T-helper 2 cell treated with Interferon-gamma antibody and Interleukin-4, amounts not matched to agents 5 μg/mL and 100 μg/mL, for 36 hours (primary cell): Measurements from ENCODE around the gene RAB35.

ENCODE experiments used
- DNase-seq: peaks from one replicate; pipeline ENCODE4 v3.0.0; 2021; ENCODE audit warnings: low spot score
- H3K27ac Mint-ChIP-seq: one replicate; pipeline ENCODE4 v1.8.0; 2021; ENCODE audit warnings: mild to moderate bottlenecking, mixed read lengths
- H3K27me3 Mint-ChIP-seq: one replicate; pipeline ENCODE4 v1.8.0; 2021; ENCODE audit warnings: low read depth, mixed read lengths
- H3K36me3 Mint-ChIP-seq: one replicate; pipeline ENCODE4 v1.8.0; 2021; ENCODE audit warnings: low read depth, mixed read lengths
- H3K4me1 Mint-ChIP-seq: one replicate; pipeline ENCODE4 v1.8.0; 2021; ENCODE audit warnings: low read depth, mixed read lengths
- H3K4me3 Mint-ChIP-seq: one replicate; pipeline ENCODE4 v1.8.0; 2022; ENCODE audit warnings: mild to moderate bottlenecking, moderate library complexity, mixed read lengths
- H3K9me3 Mint-ChIP-seq: one replicate; pipeline ENCODE4 v1.8.0; 2021; ENCODE audit warnings: mixed read lengths

The RAB35 gene

DNA sequence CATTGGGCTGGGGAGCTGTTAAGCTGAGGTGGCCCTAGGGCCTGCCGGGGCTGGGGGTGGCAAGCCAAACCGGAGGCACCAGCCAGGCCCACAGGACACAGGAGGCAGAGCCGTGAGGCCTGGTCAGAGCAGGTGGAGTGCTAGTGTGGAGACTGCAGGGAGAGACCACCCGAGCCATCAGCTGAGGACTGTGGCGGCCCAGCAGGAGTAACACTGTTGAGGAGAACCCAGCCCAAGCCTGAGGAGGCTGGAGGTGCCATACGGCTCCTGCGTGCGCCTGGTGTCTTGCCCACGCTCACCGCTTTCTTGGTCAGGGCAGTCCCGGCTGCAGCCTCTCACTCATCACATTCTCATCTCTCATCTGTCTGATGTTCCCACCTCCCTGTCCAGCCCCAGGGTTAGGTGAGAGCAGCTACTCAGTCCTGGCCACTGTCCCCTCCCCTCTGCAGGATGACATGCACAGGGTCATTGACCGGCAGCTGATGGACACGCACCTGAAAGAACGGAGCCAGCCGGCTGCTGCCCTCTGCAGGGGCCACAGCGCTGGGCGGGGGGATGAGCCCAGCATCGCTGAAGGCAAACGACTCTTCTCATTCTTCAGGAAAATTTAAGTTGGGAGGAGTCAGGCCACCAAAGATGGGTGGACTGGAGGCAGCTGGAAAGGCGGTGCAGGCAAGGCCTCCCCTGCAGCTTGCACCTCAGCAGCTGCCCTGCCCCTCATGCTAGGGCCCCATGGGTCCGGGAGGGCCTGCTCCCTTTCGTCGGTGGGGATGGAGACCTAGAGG is 23.8 kb downstream of the RAB35 start:
- Mint-ChIP-seq H3K4me1 (peaks cover under 1% of the 10 kb centered on the region), H3K27me3 (no peaks in the 10 kb centered on the region), H3K4me3 (no peak overlapping the region), H3K9me3 (no peaks in the 10 kb centered on the region), H3K27ac (no peak overlapping the region), H3K36me3 (peaks cover 36% of the 10 kb centered on the region)
- DNase-seq, result no peak

DNA sequence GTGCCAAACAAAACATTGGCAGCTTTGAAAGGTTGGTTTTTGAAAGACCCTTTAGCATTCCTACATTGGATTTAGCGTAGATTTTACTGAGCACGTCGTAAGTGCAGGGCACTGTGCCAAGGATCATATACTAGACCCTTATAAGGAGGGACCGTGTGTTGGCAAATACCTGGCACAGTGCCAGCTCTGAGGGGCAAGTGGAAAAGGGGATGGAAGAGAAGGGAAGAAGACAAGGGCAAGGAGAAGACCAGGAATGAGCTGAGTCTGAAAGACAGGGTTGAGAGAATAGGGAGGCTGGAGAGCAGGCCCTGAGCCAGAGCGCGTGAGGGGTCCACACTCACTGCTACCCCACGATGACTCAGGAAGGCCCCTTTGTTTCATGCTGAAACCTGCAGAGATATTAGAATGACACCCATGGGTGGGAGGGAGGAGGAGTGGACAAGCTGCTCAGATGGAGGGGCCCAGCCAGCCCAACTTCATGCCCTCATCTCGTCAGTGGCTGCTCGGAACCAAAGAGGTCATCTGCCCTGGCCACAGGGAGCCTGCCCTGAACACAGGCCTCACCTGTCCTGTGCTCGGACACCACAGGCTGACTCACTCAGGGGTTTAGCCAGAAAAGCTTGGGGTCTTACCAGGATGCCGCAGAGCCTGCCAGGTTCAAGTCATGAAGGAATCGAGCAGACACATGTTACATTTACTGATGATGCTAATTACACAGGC is 25.0 kb downstream of the RAB35 start:
- Mint-ChIP-seq H3K36me3 (peaks cover 32% of the 10 kb centered on the region), H3K27ac (no peak overlapping the region), H3K4me1 (peaks cover 10% of the 10 kb centered on the region), H3K9me3 (no peaks in the 10 kb centered on the region), H3K27me3 (no peaks in the 10 kb centered on the region), H3K4me3 (no peak overlapping the region)
- no peak for DNase-seq

DNA sequence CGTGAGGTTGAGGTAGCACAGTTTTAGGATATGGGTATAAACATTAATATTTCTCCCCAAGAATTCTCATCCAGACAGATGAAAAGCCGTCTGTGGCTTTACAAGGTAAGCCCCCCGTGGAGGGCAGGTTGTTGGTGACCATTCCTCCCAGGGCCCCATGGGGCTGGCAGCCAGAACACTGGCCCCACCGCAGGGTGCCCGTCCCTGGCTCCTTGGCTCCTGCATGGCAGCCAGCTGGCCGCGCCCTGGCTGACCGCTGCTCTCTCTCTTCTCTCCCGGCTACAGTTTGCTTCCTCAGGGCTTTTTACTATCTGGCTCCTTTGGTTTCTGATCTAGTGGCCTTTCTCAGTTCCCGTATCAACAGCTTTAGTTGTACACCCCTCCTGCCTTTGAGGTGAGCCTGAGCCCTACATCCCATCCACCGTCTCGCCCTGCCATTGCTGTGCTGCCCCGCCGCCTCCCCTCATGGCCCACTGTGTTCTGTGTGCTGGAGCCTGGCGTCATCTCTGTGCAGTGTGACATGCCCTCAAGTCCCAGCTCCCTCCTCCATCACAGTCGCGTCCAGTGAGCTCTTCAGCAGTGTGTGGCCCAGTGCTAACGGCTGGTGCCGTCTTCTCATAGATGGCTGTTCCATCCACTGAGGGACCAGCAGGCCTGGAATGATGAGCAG is 25.8 kb downstream of the RAB35 start:
- no peak overlapping the region for H3K4me3 Mint-ChIP-seq
- no peaks in the 10 kb centered on the region for H3K27me3 Mint-ChIP-seq
- peaks cover 28% of the 10 kb centered on the region for H3K36me3 Mint-ChIP-seq
- peak overlapping the region; percentile 21 for H3K27ac Mint-ChIP-seq
- no peaks in the 10 kb centered on the region for H3K9me3 Mint-ChIP-seq
- peaks cover 16% of the 10 kb centered on the region for H3K4me1 Mint-ChIP-seq
- DNase-seq, result no peak

DNA sequence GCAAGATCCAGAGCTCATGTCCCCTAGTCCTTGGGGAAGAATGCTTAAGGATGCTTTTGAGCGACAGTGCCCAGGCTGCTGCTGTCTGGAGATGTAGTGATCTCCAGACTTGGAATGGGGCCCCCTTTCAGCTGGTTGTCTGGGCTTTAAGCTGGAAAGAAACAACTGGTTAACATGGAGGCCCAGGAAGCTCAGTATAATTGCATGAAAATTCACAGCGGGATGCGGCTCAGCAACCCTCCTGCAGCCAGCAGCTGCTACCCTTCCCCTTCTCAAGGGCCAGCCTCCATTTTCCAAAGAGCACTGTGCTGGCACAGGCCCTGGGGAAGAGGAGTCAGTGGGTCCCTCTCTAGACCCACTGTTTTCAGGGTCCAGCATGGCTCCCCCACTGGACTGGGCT is 26.3 kb downstream of the RAB35 start:
- H3K27ac Mint-ChIP-seq, result no peak overlapping the region
- no peak for DNase-seq
- no peaks in the 10 kb centered on the region for H3K9me3 Mint-ChIP-seq
- H3K27me3 Mint-ChIP-seq, result no peaks in the 10 kb centered on the region
- H3K4me3 Mint-ChIP-seq, result no peak overlapping the region
- H3K4me1 Mint-ChIP-seq, result peaks cover 21% of the 10 kb centered on the region
- H3K36me3 Mint-ChIP-seq, result peaks cover 31% of the 10 kb centered on the region

DNA sequence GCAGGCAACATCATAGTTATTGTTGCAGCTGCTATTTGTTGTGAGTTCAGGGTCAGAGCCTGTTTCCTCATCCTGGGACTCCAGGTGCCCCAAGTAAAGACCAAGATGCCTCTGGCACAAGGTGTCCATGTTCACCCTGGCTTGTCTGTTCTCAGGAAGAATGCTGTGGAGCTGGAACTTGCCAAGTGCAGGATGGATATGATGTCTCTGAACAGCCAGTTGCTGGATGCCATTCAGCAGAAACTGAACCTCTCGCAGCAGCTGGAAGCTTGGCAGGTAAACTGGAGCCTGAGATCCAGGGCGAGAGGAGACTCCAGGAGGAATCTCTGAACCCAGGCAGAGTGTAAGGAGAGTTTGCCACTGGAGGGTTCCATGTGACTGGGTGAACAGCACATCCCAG is 26.8 kb downstream of the RAB35 start:
- H3K36me3 Mint-ChIP-seq, result peaks cover 32% of the 10 kb centered on the region
- H3K4me1 Mint-ChIP-seq, result peaks cover 25% of the 10 kb centered on the region
- no peak for DNase-seq
- H3K4me3 Mint-ChIP-seq, result no peak overlapping the region
- no peaks in the 10 kb centered on the region for H3K27me3 Mint-ChIP-seq
- no peaks in the 10 kb centered on the region for H3K9me3 Mint-ChIP-seq
- H3K27ac Mint-ChIP-seq, result no peak overlapping the region

DNA sequence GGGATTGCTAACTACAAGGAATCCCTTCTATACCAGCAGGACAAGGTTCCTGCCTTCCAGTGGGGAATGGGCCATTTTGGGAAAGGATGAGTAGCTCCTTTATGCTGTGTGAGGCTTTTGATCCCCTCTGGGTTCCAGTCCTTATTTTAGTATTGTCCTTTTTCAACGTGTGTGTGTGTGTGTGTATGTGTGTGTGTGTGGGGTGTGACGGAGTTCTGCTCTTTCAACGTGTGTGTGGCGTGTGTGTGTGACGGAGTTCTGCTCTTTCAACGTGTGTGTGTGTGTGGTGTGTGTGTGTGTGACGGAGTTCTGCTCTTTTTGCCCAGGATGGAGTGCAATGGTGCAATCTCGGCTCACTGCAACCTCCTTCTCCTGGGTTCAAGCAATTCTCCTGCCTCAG is 27.4 kb downstream of the RAB35 start:
- Mint-ChIP-seq H3K4me1 (peaks cover 27% of the 10 kb centered on the region), H3K4me3 (no peak overlapping the region), H3K27me3 (no peaks in the 10 kb centered on the region), H3K27ac (no peak overlapping the region), H3K36me3 (peaks cover 34% of the 10 kb centered on the region), H3K9me3 (no peaks in the 10 kb centered on the region)
- DNase-seq, result no peak

DNA sequence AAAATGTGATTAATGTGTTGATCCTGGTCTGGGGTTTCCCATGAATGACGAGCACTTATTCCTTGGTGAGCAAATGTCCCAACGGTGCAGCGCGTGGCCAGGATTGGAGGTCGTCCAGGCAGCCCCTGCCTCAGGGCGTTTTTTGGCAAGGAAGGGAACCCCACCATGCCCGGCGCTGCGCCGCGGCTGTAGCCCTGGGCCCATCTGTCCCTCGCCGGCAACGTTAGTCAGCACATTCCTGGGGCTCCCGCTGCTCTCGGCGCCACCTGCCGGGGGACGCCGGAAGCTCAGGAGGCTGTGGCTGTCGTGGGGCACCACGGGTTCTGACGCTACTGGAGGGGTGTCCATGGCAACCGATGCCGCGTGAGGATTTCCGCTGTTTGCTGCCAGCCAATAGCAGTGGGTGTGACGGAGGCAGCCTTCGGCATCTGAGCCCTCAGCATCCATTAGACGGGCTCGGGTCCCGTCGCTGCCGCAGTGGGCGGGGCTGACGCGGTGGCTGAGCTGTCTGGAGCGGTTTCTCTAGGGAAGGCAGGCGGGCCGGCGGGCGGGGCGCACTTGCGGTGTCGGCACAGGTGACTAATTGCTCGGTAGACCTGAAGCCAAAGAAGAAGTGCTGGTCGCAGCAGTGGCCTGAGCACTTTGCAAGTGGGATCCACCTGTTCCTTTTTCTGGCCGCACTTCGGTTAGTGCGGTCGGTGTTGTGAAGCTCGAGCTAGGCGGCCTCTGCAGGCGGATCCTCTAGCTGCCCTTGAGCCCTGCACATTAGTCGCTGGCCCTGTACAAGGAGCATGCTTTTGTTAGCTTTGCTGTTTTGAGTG is 29.5 kb downstream of the RAB35 start:
- H3K36me3 Mint-ChIP-seq, result peaks cover 28% of the 10 kb centered on the region
- H3K9me3 Mint-ChIP-seq, result no peaks in the 10 kb centered on the region
- H3K27ac Mint-ChIP-seq, result peak overlapping the region; percentile 86
- peak; percentile 100 for DNase-seq
- H3K4me1 Mint-ChIP-seq, result peaks cover 27% of the 10 kb centered on the region
- H3K4me3 Mint-ChIP-seq, result peak overlapping the region; percentile 81
- H3K27me3 Mint-ChIP-seq, result no peaks in the 10 kb centered on the region

DNA sequence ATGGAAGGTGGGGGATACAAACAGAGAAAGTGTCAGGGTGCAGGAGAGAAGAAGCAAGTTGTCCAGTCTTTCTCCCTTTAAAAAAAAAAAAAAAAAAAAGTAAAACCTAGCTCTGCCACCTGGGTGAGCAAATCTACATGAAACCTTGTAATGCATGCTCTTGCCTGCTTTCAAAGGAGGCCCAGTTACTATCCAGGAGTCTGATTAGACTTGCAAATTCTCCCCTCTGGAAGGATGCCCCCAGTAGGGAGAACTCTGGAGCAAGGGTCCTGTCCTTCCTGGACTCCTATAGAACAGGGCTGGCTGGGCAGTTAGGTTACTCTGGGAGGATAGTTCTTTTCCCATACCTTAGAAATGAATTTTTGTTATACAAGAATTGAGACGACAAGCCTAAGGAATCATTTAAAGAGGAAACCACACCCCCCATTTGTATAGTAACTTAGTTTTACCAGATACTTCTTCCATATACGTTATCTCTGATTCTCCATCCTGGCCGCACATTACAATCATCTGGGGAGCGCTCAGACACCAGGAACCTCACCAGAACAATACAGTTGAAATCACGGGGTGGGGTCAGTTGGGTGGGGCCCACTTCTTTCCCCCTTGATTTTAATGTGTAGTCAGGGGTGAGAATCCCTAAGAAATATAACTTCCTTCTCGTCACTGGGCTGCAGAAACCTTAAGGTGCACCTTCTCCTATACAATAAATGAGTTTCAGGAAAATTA is 30.5 kb downstream of the RAB35 start:
- no peak for DNase-seq
- Mint-ChIP-seq H3K27me3 (no peaks in the 10 kb centered on the region), H3K36me3 (peaks cover 28% of the 10 kb centered on the region), H3K9me3 (no peaks in the 10 kb centered on the region), H3K4me3 (peak overlapping the region; percentile 81), H3K27ac (peak overlapping the region; percentile 63), H3K4me1 (peaks cover 29% of the 10 kb centered on the region)

DNA sequence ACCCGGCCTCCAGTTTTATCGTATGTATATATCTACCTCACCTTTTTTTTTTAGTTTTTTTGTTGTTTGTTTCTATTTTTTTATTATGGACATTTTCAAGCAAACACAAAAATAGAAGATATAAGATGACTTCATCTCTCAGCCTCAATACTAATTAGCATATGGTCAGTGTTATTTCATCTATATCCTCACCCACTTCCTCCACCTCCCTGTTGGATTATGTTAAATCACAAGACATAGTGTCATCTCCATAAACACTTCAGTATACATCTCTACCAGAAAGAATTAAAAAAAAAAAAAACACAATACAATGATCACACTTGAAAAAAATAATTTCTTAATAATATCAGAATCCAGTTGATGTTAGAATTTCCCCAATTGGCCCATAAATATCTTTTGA is 34.9 kb downstream of the RAB35 start:
- Mint-ChIP-seq H3K4me1 (peaks cover 32% of the 10 kb centered on the region), H3K27me3 (no peaks in the 10 kb centered on the region), H3K27ac (no peak overlapping the region), H3K36me3 (peaks cover 34% of the 10 kb centered on the region), H3K9me3 (no peaks in the 10 kb centered on the region), H3K4me3 (no peak overlapping the region)
- no peak for DNase-seq

DNA sequence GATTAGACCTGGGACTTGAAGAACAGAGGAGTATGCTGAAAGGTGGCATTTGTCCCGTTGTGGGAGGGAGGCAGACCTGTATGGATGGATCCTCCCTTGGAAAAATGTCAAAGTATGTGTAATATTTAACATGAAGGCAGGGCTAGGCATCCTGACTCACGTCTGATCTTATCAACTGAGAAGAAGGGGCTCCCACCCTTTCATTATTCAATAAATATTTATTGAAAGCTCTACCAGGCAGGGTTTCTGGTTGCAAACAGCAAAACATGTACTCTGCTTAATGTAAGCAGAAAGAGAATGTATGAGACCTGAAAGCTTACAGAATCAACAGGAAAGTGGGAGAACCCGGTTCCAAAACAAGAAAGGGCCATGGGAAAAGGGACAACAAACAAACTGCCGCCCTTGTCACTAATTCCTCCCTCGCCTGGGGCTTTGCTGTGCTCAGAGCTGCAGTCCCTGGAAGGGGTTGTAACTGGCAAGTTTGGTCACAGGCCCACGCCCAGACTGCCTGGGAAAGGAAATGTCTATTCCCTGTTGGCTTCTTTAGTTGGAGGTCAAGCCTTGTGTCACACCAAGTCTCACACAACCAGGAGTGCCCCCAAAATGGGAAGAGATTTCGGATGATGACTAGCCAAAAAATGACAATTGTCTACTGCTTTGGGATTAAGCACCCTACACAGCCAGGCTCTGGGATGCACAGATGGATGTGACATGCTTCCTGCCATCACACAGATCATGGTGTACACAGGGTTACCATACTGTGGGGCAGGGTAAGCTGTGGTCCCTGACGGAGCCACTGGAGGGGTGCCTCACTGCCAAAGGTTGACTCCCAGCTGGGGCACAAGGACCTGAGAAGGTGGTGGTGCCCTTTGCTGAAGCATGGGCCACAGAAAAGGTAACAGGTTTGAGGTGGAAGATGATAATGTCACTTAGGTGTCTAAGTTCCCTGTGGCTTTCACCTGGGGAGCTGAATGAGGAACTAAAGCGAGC is 36.8 kb downstream of the RAB35 start:
- peak overlapping the region; percentile 62 for H3K27ac Mint-ChIP-seq
- peaks cover 24% of the 10 kb centered on the region for H3K4me1 Mint-ChIP-seq
- H3K9me3 Mint-ChIP-seq, result no peaks in the 10 kb centered on the region
- H3K27me3 Mint-ChIP-seq, result no peaks in the 10 kb centered on the region
- peaks cover 37% of the 10 kb centered on the region for H3K36me3 Mint-ChIP-seq
- DNase-seq, result no peak
- H3K4me3 Mint-ChIP-seq, result no peak overlapping the region

DNA sequence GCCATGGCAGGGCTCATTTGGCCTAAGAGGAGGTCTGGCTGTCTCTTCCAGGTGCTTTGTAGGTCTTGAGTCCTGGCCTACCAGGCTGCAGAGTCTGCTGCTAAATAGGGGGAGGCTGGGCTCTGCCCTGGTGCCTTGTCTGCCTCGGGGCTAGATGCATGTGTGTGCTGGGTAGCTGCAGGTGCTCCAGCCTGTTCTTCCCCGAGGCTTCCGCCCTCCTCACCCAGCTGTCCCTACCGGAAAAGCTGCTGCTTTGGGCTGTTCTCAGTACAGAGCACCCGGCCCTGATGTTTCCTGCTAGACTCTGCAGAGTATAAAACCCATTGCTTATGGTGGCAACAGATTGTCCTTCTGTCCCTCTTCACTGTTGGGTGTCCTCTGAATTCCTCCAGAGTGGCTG is 37.7 kb downstream of the RAB35 start:
- H3K36me3 Mint-ChIP-seq, result peaks cover 40% of the 10 kb centered on the region
- H3K27ac Mint-ChIP-seq, result peak overlapping the region; percentile 62

DNA sequence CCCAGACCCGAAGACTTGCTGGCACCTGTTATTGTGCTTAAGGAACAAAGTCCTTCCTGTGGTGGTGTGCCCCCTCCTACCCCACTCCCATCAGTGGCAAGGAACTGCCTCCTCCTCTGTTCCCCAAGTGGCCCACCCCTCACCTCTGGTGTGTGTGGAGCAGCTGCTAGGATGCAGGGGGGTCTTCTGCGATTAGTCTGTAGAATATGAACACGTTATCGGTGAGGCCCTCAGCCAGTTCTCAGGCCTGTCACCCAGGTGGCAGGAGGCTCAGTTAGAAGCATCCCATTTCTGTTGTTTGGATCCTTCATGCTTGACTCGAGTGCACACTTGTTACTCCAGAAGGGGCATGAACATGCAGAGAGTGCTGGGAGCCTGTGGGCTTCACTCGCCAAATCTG is 39.3 kb downstream of the RAB35 start:
- no peak for DNase-seq
- H3K4me3 Mint-ChIP-seq, result no peak overlapping the region
- H3K9me3 Mint-ChIP-seq, result no peaks in the 10 kb centered on the region
- peaks cover 42% of the 10 kb centered on the region for H3K36me3 Mint-ChIP-seq
- no peaks in the 10 kb centered on the region for H3K27me3 Mint-ChIP-seq
- H3K4me1 Mint-ChIP-seq, result peaks cover 31% of the 10 kb centered on the region
- no peak overlapping the region for H3K27ac Mint-ChIP-seq

More for the DNA sequence above, 37.7 kb downstream of the RAB35 start:
- Mint-ChIP-seq H3K4me1 (peaks cover 29% of the 10 kb centered on the region), H3K4me3 (no peak overlapping the region), H3K27me3 (no peaks in the 10 kb centered on the region), H3K9me3 (no peaks in the 10 kb centered on the region)
- DNase-seq, result no peak
